HepG2 (cell line): ENCODE data around the gene PCDH7. TPM values are rescaled to one million over a fixed set of nuclear protein-coding genes. Genes with fewer than 3 reads are reported as not detected.

Source experiments
- ATAC-seq: fragments of 200-7000 bp; cut with Tn5 transposase; 3 replicates; pipeline ENCODE4 v1.9.1; 2020; ENCODE audit warnings: mild to moderate bottlenecking, moderate library complexity
- BruUV-seq: library from RNA; stranded (reverse); fragments of 400-500 nt; replicated peaks from 2 replicates; lab custom pipeline; 2021; lab: Mats Ljungman, UMichigan
- CTCF ChIA-PET: fragments of 300-600 bp; formaldehyde crosslinking; extraction: SDS; loops from one replicate; lab custom pipeline; 2021; ENCODE audit warnings: low total read pairs, inconsistent platforms, low intra/inter-chr PET ratio; lab: Yijun Ruan, JAX
- POLR2A ChIA-PET: fragments of 350-600 bp; sonication (Branson Sonifier 250); formaldehyde crosslinking; loops from one replicate; lab custom pipeline; 2020; ENCODE audit warnings: antibody characterized with exemption, inconsistent platforms; lab: Yijun Ruan, JAX
- DNase-seq: peaks from one replicate; pipeline ENCODE4 v3.0.0-alpha.2; 2015; ENCODE audit warnings: low spot score
- FAIRE-seq: peaks from 3 replicates; lab custom pipeline; 2011; peaks lifted over from hg19 to GRCh38; lab: Jason Lieb, UNC
- H2AFZ ChIP-seq: one replicate; pipeline ENCODE4 v1.6.1; 2011; ENCODE audit warnings: low read length, inconsistent platforms
- H3K27ac ChIP-seq: fragments of 300-600 bp; 3 replicates; pipeline ENCODE4 v1.8.0; 2011; ENCODE audit warnings: mixed run types, mild to moderate bottlenecking, mixed read lengths, low read length, inconsistent platforms; ENCODE audit not compliant: insufficient read depth; ENCODE audit errors: extremely low read length
- H3K27me3 ChIP-seq, 2 experiments: fragments of 200-600 bp in 1 of 2; 2 replicates in 1 of 2; 3 replicates in 1 of 2; pipeline versions ENCODE4 v1.6.0 to v1.8.0; 2011; ENCODE audit warnings: low read length in 2 of 2, mild to moderate bottlenecking in 2 of 2, moderate library complexity in 2 of 2, inconsistent platforms in 1 of 2; ENCODE audit not compliant: insufficient read depth in 2 of 2, control insufficient read depth in 1 of 2
- H3K36me3 ChIP-seq, 2 experiments: fragments of 200-600 bp in 1 of 2; replicated peaks in 1 of 2; 2 replicates in 1 of 2; 3 replicates in 1 of 2; pipeline versions ENCODE4 v1.5.1 to v1.8.0; 2011; ENCODE audit warnings: low read length in 2 of 2, inconsistent platforms in 1 of 2; ENCODE audit not compliant: insufficient read depth in 2 of 2, control insufficient read depth in 1 of 2
- H3K4me1 ChIP-seq: 2 replicates; pipeline ENCODE4 v1.5.1; 2012; ENCODE audit warnings: low read length, inconsistent platforms; ENCODE audit not compliant: insufficient read depth
- H3K4me2 ChIP-seq: 2 replicates; pipeline ENCODE4 v1.6.0; 2011; ENCODE audit warnings: low read depth, low read length, inconsistent platforms
- H3K4me3 ChIP-seq, 3 experiments: fragments of 200-600 bp in 1 of 3; sonication (generic), shearing (Covaris generic) in 1 of 3; replicated peaks in 1 of 3; 2 replicates each; pipeline ENCODE4 v1.5.1; 2011 to 2016; ENCODE audit warnings: low read length in 3 of 3, inconsistent platforms in 2 of 3, low read depth in 2 of 3, mild to moderate bottlenecking in 2 of 3, control low read depth in 1 of 3, mixed read lengths in 1 of 3; ENCODE audit not compliant: insufficient read depth in 1 of 3
- H3K79me2 ChIP-seq: one replicate; pipeline ENCODE4 v1.6.1; 2011; ENCODE audit warnings: low read length, inconsistent platforms; ENCODE audit not compliant: insufficient read depth
- H3K9ac ChIP-seq: 2 replicates; pipeline ENCODE4 v1.6.0; 2011; ENCODE audit warnings: mild to moderate bottlenecking, low read depth, low read length, inconsistent platforms; ENCODE audit not compliant: insufficient read depth
- H3K9me3 ChIP-seq: 2 replicates; pipeline ENCODE4 v1.5.1; 2012; ENCODE audit warnings: mild to moderate bottlenecking, low read length
- H4K20me1 ChIP-seq: 2 replicates; pipeline ENCODE4 v1.6.0; 2011; ENCODE audit warnings: inconsistent platforms, mild to moderate bottlenecking, low read length, moderate library complexity; ENCODE audit not compliant: insufficient read depth
- AKNA ChIP-seq: sonication (generic); formaldehyde crosslinking; IDR thresholded peaks from 2 replicates; pipeline ENCODE4 v1.4.0; 2020; ENCODE audit warnings: missing genetic modification reagents, borderline replicate concordance
- ARHGAP35 ChIP-seq: sonication (generic); formaldehyde crosslinking; IDR thresholded peaks from 2 replicates; pipeline ENCODE4 v1.9.0; 2022; ENCODE audit warnings: mild to moderate bottlenecking, inconsistent platforms, moderate library complexity, missing genetic modification reagents, borderline replicate concordance
- ARID2 ChIP-seq: sonication (generic); formaldehyde crosslinking; IDR thresholded peaks from 2 replicates; pipeline ENCODE4 v1.8.1; 2022; ENCODE audit warnings: mild to moderate bottlenecking, missing genetic modification reagents, borderline replicate concordance
- KDM1A ChIP-seq: IDR thresholded peaks from 2 replicates; pipeline ENCODE4 v1.6.1; 2016; ENCODE audit warnings: missing compliant biosample characterization
- KLF9 ChIP-seq: IDR thresholded peaks from 2 replicates; pipeline ENCODE4 v1.6.1; 2016; ENCODE audit warnings: low read depth
- PRDM15 ChIP-seq: sonication (generic); formaldehyde crosslinking; IDR thresholded peaks from 2 replicates; pipeline ENCODE4 v1.4.0; 2020; ENCODE audit warnings: missing genetic modification reagents
- PRDM4 ChIP-seq: sonication (generic); formaldehyde crosslinking; IDR thresholded peaks from 2 replicates; pipeline ENCODE4 v1.9.0; 2021; ENCODE audit warnings: missing genetic modification reagents, borderline replicate concordance
- ZBTB34 ChIP-seq: sonication (generic); formaldehyde crosslinking; IDR thresholded peaks from 2 replicates; pipeline ENCODE4 v1.8.0; 2022; ENCODE audit warnings: mild to moderate bottlenecking, missing genetic modification reagents
- ZNF274 ChIP-seq: sonication (generic); formaldehyde crosslinking; IDR thresholded peaks from 2 replicates; pipeline ENCODE4 v1.5.1; 2020; ENCODE audit warnings: mild to moderate bottlenecking, missing genetic modification reagents
- ZNF512 ChIP-seq: sonication (generic); formaldehyde crosslinking; IDR thresholded peaks from 2 replicates; pipeline ENCODE4 v1.4.0; 2020; ENCODE audit warnings: mild to moderate bottlenecking, missing genetic modification reagents
- WGBS: methylation state at CpG from one replicate; pipeline ENCODE4 v1.1.6; 2017; ENCODE audit warnings: low lambda C conversion rate; 5-methylcytosine and 5-hydroxymethylcytosine counted together
- in situ Hi-C: cut with HindIII; loops from 2 replicates; pipeline ENCODE4 v1.10.0; 2017; ENCODE audit warnings: low pct_unique_long_range_greater_than_20kb; ENCODE audit not compliant: extremely low pct_ligation_motif_present
- intact Hi-C: fragments of 100-400 bp; cut with micrococcal nuclease; formaldehyde crosslinking; loops from one replicate; pipeline ENCODE4 v1.10.0; 2022; ENCODE audit not compliant: unreplicated experiment
- polyA plus RNA-seq, 8 experiments: library from polyadenylated mRNA; depleted of rRNA in 3 of 8; stranded (reverse) in 7 of 8; unstranded in 1 of 8; fragments of >200 nt; fragmentation: Illumina TruSeq in 4 of 8; extraction: Trizol in 4 of 8; gene quantifications; 2 replicates each; pipeline versions ENCODE4 v1.2.1 to v1.2.3, GENCODE V29; 2011 to 2016; ENCODE audit warnings: low read depth in 4 of 8, missing spikeins in 1 of 8, mixed read lengths in 1 of 8; ENCODE audit not compliant: insufficient read depth in 1 of 8
- total RNA-seq, 5 experiments: library from RNA; depleted of rRNA; stranded (reverse); fragments of >200 nt; fragmentation: Illumina TruSeq; extraction: Trizol; gene quantifications; 2 replicates each; pipeline ENCODE4 v1.2.3, GENCODE V29; 2016; ENCODE audit warnings: low read depth in 1 of 5

Gene PCDH7
- total and polyA plus RNA-seq, 2 of the 13 experiments (the other 11 are each of a cell fraction or from before 2014, with no cell fraction given) = not detected

- FAIRE-seq (no peak), DNase-seq (no peak), ATAC-seq (no peak)
- no TSS peak for BruUV-seq
- Histone ChIP-seq H3K4me2 (no peak overlapping the region), H2AFZ (no peak overlapping the region), H3K9ac (no peak overlapping the region), H3K27ac (no peak overlapping the region), H3K36me3 (no peaks in the 10 kb centered on the region), H3K4me3 (no peak overlapping the region), H3K9me3 (no peaks in the 10 kb centered on the region), H3K27me3 (peaks cover 4 to 34% of the 10 kb centered on the region in 2 experiments; a peak in 4 of 5 replicates), H3K79me2 (no peaks in the 10 kb centered on the region), H4K20me1 (no peaks in the 10 kb centered on the region), H3K4me1 (peaks cover 9% of the 10 kb centered on the region; the same call in 1 of the 2 replicates)
- WGBS = 92% methylated on average over 37 of the region's 39 CpGs
- CTCF ChIA-PET = no interaction called here
- POLR2A ChIA-PET = no interaction called here
- in situ Hi-C loops = no loop called here
- intact Hi-C loops = no loop called here
- TF ChIP-seq PRDM15 (CRISPR knock-in tag) (no peak), ARHGAP35 (CRISPR knock-in tag) (no peak), KLF9 (CRISPR knock-in tag) (no peak), ZNF274 (CRISPR knock-in tag) (no peak), PRDM4 (CRISPR knock-in tag) (no peak), ZNF512 (CRISPR knock-in tag) (no peak), ARID2 (CRISPR knock-in tag) (no peak), AKNA (CRISPR knock-in tag) (no peak), KDM1A (CRISPR knock-in tag) (no peak), ZBTB34 (CRISPR knock-in tag) (no peak)
These were observed 1.9 kb downstream of the PCDH7 start for GRCh38 chr4:30722092-30722358.
